HepG2 (cell line): Measurements from ENCODE around the gene CEP131. TPM values are rescaled to one million over a fixed set of nuclear protein-coding genes. Genes with fewer than 3 reads are reported as not detected.

Source experiments
- AKNA ChIP-seq: sonication (generic); formaldehyde crosslinking; IDR thresholded peaks from 2 replicates; pipeline ENCODE4 v1.4.0; 2020; ENCODE audit warnings: missing genetic modification reagents, borderline replicate concordance
- ARNTL ChIP-seq: sonication (generic); formaldehyde crosslinking; IDR thresholded peaks from 2 replicates; pipeline ENCODE4 v1.4.0; 2020; ENCODE audit warnings: mild to moderate bottlenecking, missing genetic modification reagents
- FOSL1 ChIP-seq: sonication (generic); formaldehyde crosslinking; IDR thresholded peaks from 2 replicates; pipeline ENCODE4 v1.9.0; 2021; ENCODE audit warnings: missing genetic modification reagents, borderline replicate concordance
- GMEB1 ChIP-seq: sonication (generic); formaldehyde crosslinking; IDR thresholded peaks from 2 replicates; pipeline ENCODE4 v1.5.1; 2020; ENCODE audit warnings: missing genetic modification reagents, mild to moderate bottlenecking, borderline replicate concordance
- HIVEP1 ChIP-seq: sonication (generic); formaldehyde crosslinking; IDR thresholded peaks from 2 replicates; pipeline ENCODE4 v1.4.0; 2020; ENCODE audit warnings: mild to moderate bottlenecking, missing genetic modification reagents
- HNF4A ChIP-seq: sonication (generic); formaldehyde crosslinking; IDR thresholded peaks from 2 replicates; pipeline ENCODE4 v1.4.0; 2020; ENCODE audit warnings: missing genetic modification reagents
- HOXA5 ChIP-seq: sonication (generic); formaldehyde crosslinking; IDR thresholded peaks from 2 replicates; pipeline ENCODE4 v1.4.0; 2020; ENCODE audit warnings: missing genetic modification reagents
- MXD3 ChIP-seq: IDR thresholded peaks from 2 replicates; pipeline ENCODE4 v1.6.1; 2016; ENCODE audit warnings: mild to moderate bottlenecking, missing biosample characterization, missing genetic modification reagents
- NONO ChIP-seq, 2 experiments: fragments of 450-650 bp in 1 of 2; sonication (generic) in 1 of 2; formaldehyde crosslinking in 1 of 2; IDR thresholded peaks in 1 of 2; conservative IDR thresholded peaks in 1 of 2; 2 replicates each; pipeline versions ENCODE4 v1.6.1 to v1.8.0; 2017 to 2022; ENCODE audit warnings: mild to moderate bottlenecking in 1 of 2, missing genetic modification reagents in 1 of 2, moderate library complexity in 1 of 2
- SMAD1 ChIP-seq: sonication (generic); formaldehyde crosslinking; IDR thresholded peaks from 2 replicates; pipeline ENCODE4 v1.4.0; 2020; ENCODE audit warnings: missing genetic modification reagents, low read depth, mild to moderate bottlenecking, borderline replicate concordance
- SP1 ChIP-seq, 2 experiments: fragments of 450-650 bp in 1 of 2; sonication (generic) in 1 of 2; formaldehyde crosslinking in 1 of 2; IDR thresholded peaks; 2 replicates each; pipeline versions ENCODE4 v1.4.0 to v1.6.1; 2016 to 2020; ENCODE audit warnings: missing genetic modification reagents in 1 of 2
- ZBTB21 ChIP-seq: sonication (generic); formaldehyde crosslinking; IDR thresholded peaks from 2 replicates; pipeline ENCODE4 v1.4.0; 2020; ENCODE audit warnings: missing genetic modification reagents
- ZNF574 ChIP-seq: sonication (generic); formaldehyde crosslinking; IDR thresholded peaks from 2 replicates; pipeline ENCODE4 v1.4.0; 2020; ENCODE audit warnings: missing genetic modification reagents
- ZNF678 ChIP-seq: sonication (generic); formaldehyde crosslinking; IDR thresholded peaks from 2 replicates; pipeline ENCODE4 v1.4.0; 2020; ENCODE audit warnings: mild to moderate bottlenecking, missing genetic modification reagents
- ZNF749 ChIP-seq: sonication (generic); formaldehyde crosslinking; IDR thresholded peaks from 2 replicates; pipeline ENCODE4 v1.8.0; 2022; ENCODE audit warnings: mild to moderate bottlenecking, missing genetic modification reagents, moderate library complexity, borderline replicate concordance
- ZSCAN30 ChIP-seq: sonication (generic); formaldehyde crosslinking; IDR thresholded peaks from 2 replicates; pipeline ENCODE4 v1.5.0; 2020; ENCODE audit warnings: mild to moderate bottlenecking, missing genetic modification reagents
- polyA plus RNA-seq, 8 experiments: library from polyadenylated mRNA; depleted of rRNA in 3 of 8; stranded (reverse) in 7 of 8; unstranded in 1 of 8; fragments of >200 nt; fragmentation: Illumina TruSeq in 4 of 8; extraction: Trizol in 4 of 8; gene quantifications; 2 replicates each; pipeline versions ENCODE4 v1.2.1 to v1.2.3, GENCODE V29; 2011 to 2016; ENCODE audit warnings: low read depth in 4 of 8, missing spikeins in 1 of 8, mixed read lengths in 1 of 8; ENCODE audit not compliant: insufficient read depth in 1 of 8
- total RNA-seq, 5 experiments: library from RNA; depleted of rRNA; stranded (reverse); fragments of >200 nt; fragmentation: Illumina TruSeq; extraction: Trizol; gene quantifications; 2 replicates each; pipeline ENCODE4 v1.2.3, GENCODE V29; 2016; ENCODE audit warnings: low read depth in 1 of 5

The CEP131 gene
- total and polyA plus RNA-seq, 2 of the 13 experiments (the other 11 are each of a cell fraction or from before 2014, with no cell fraction given) = 5.0 to 16.8 TPM

GRCh38 chr17:81245024-81245664 is 22.4 kb upstream of the CEP131 start (continued):
- no peak for TF ChIP-seq ZNF574 (CRISPR knock-in tag)
- TF ChIP-seq ZNF678 (CRISPR knock-in tag) = no peak
- no peak for TF ChIP-seq ARNTL (CRISPR knock-in tag)
- no peak for TF ChIP-seq ZBTB21 (CRISPR knock-in tag)
- TF ChIP-seq ZSCAN30 = no peak
- TF ChIP-seq FOSL1 = no peak
- TF ChIP-seq AKNA (CRISPR knock-in tag) = 0 out of 2 replicates have a peak, but pooled peaks have one; percentile 22
- TF ChIP-seq SMAD1 (CRISPR knock-in tag) = no peak
- TF ChIP-seq HOXA5 (CRISPR knock-in tag) = no peak; the same call in 1 of the 2 replicates
- peak; percentile 18 for TF ChIP-seq MXD3 (CRISPR knock-in tag)
- TF ChIP-seq ZNF749 = 0 out of 2 replicates have a peak, but pooled peaks have one; percentile 5
- peak; percentile 40 for TF ChIP-seq HIVEP1 (CRISPR knock-in tag)
- peak; percentile 34; the same call in 1 of the 2 replicates for TF ChIP-seq GMEB1 (CRISPR knock-in tag)
- TF ChIP-seq HNF4A = no peak; the same call in none of the 2 replicates
- no peak for TF ChIP-seq SP1 (IDR thresholded peaks at IDR 0.05)
- TF ChIP-seq SP1 (CRISPR knock-in tag; IDR thresholded peaks at IDR 0.05) = 0 out of 2 replicates have a peak, but pooled peaks have one; percentile 8
- no peak for TF ChIP-seq NONO (IDR thresholded peaks at IDR 0.05)
- TF ChIP-seq NONO (CRISPR knock-in tag; conservative IDR thresholded peaks at IDR 0.05) = peak; percentile 70; the same call in 1 of the 2 replicates
